Urothelium cell line (cell line): Measurements from ENCODE around the gene HSPG2.
A peak's percentile ranks its signal among the peaks of the same experiment; 100 is the strongest.
"Not testable (repeated sequence)": the region's sequence is repeated elsewhere in the genome, so short reads cannot be mapped to it uniquely, and the experiment has no call there.

Experiments
- DNase-seq: peaks from one replicate; pipeline ENCODE4 v3.0.0; 2011; ENCODE audit warnings: low spot score, mixed read lengths
- FAIRE-seq: peaks from 2 replicates; lab custom pipeline; 2011; peaks lifted over from hg19 to GRCh38; lab: Jason Lieb, UNC

HSPG2 gene

GRCh38 chr1:21830792-21831453, 106.2 kb downstream of the HSPG2 start:
- DNase-seq: no peak
- FAIRE-seq: no peak

GRCh38 chr1:21829294-21829693, 107.8 kb downstream of the HSPG2 start:
- DNase-seq: no peak
- peak; percentile 13 for FAIRE-seq

DNA sequence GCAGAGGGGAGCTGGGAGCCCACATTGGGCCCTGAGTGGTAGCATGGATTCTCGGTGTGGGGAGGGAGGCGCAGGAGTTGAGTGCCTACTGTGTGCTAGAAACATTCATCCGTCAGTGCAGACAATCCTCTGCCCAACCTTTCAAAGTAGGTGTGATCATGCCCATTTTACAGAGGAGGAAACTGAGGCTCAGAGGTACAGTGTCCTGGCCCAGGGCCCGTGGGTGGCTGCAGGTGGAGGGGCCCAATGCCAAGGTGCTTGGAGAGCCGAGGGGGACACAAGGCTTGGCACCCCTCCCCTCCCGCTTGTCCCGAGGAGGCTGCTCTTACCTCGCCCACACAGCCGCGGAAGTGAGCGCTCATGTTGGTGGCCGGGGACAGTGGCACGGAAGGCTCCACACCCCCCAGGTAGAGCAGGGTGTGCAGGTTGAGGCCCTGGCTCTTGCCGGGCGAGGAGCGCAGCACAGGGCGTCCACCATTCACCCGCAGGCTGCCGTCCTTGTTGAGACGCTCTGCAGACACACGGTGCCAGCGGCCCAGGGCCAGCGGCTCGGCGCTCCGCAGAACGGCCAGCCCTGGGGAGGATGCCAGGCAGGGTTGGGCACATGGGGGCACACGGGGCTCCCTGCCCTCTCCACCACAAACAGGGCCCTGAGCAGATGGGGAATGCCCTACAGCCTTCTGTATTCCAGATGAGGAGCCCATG, 108.5 kb downstream of the HSPG2 start:
- DNase-seq: no peak
- no peak for FAIRE-seq

DNA sequence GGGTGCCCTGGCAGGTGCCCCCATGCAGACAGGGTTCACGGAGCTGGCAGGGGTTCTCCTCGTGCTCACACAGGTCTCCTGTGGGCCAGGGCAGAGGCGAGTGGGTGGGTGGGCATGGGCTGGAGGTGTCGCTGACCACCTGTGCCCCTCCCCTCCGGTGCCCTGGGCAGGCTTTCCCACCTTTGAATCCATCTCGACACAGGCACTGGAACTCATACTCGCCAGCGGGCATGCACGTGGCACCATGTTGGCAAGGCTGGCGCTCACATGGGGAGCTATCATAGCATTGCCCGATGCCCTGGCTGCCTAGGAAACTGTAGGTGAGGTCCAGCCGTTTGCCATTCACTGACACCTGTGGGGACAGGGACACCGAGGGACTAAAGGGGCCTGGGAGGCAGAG, 109.0 kb downstream of the HSPG2 start:
- DNase-seq (no peak), FAIRE-seq (no peak)

DNA sequence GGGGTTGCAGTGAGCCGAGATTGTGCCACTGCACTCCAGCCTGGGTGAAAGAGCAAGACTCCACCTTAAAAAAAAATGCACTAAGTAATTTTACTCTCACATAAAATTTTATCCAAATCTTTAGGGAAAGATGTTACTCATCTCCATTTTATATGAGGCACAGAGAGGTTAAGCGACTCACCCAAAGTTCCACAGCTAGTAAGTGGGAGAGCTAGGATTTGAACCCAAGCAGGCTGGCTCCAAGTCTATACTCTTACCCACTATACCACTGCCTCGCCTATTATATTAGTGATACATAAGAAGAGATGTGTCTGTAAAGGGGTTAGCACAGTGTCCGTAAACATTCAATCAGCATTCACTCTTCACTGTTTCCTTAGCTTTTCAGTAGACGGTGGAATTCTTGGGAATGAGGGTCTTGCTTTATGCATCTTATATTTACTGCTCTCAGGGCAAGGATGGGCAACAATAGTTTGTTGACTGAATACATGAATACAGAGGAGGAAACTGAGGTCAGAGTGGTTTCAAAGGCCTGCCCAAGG, 109.9 kb downstream of the HSPG2 start:
- DNase-seq: no peak
- FAIRE-seq: no peak

DNA sequence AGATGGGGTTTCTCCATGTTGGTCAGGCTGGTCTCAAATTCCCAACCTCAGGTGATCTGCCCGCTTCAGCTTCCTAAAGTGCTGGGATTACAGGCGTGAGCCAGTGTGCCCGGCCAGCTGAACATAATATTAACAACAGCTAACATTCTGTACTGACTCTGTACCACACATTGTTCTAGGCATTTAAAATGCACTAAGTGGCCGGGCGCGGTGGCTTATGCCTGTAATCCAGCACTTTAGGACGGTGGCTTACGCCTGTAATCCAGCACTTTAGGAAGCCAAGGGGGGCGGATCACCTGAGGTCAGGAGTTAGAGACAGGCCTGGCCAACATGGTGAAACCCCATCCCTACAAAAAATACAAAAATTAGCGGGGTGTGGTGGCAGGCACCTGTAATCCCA, 110.4 kb downstream of the HSPG2 start:
- FAIRE-seq, DNase-seq: not testable (repeated sequence)

- FAIRE-seq (no peak), DNase-seq (no peak)
Measured at GRCh38 chr1:21825393-21825792, 111.7 kb downstream of the HSPG2 start.

DNA sequence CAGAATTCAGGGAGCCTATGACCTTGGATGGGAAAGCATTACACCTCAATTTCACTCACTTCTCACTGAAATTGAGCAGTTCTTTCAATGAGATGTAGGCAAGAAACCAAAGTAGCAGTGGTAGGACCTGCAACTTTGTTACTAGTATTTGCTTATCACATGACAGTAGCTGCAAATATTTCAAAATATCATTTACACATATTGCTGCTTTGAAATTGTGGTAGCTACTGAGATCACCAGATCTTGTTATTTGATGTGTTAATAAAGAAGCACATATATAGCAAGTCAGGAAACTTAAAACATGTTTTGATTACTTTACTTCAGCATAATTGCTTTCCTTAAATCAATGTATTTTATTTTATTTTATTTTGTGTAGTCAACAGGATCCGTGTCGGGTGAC, 112.2 kb downstream of the HSPG2 start:
- DNase-seq (no peak), FAIRE-seq (no peak)

GRCh38 chr1:21823980-21824702, 113.0 kb downstream of the HSPG2 start:
- DNase-seq (no peak), FAIRE-seq (no peak)

GRCh38 chr1:21823206-21823979, 113.7 kb downstream of the HSPG2 start:
- FAIRE-seq: no peak
- no peak for DNase-seq

DNA sequence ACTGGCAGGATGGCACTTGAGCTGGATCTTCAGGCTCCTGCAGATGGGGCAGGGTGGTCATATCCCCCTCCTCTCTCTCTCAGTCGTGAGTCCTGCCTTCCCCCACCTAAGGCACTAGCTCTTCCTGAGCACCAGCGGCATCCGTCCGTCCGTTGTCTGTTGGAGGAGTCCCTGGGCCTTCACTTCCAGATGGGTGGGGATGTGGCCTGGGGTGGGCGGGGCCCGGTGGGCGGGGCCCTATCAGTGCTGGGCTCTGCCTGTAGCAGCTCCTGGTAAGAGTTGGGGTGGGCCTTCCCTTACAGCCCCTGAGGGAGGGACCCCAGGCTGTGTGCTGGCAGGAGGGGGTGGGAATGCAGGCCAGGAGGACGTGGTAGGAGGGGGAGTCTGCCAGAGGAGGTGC, 114.8 kb downstream of the HSPG2 start:
- FAIRE-seq (no peak), DNase-seq (no peak)

- no peak for FAIRE-seq
- DNase-seq: no peak
Measured at GRCh38 chr1:21821385-21822019, 115.6 kb downstream of the HSPG2 start.

- no peak for FAIRE-seq
- DNase-seq: no peak
Measured at GRCh38 chr1:21820597-21821232, 116.4 kb downstream of the HSPG2 start.

DNA sequence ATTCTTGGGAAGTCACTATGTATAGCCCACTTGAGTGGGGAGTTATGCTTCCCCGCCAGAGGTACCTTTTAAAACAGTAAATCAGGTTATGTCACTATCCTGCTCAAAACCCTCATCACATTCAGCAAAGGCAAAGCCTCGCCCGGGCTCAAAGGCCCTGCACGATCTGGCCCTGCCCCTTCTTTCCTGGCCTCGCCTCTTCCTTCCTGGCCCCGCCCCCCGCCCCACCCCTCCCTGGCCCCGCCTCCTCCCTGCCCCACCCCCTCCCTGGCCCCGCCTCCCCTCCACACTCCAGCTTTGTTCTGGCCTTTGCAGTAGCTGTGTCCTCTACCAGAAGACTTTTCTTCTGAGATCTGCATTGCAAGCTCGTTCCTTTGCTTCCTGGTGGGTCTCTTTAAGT, 118.5 kb downstream of the HSPG2 start:
- DNase-seq (peak; percentile 70), FAIRE-seq (no peak)

DNA sequence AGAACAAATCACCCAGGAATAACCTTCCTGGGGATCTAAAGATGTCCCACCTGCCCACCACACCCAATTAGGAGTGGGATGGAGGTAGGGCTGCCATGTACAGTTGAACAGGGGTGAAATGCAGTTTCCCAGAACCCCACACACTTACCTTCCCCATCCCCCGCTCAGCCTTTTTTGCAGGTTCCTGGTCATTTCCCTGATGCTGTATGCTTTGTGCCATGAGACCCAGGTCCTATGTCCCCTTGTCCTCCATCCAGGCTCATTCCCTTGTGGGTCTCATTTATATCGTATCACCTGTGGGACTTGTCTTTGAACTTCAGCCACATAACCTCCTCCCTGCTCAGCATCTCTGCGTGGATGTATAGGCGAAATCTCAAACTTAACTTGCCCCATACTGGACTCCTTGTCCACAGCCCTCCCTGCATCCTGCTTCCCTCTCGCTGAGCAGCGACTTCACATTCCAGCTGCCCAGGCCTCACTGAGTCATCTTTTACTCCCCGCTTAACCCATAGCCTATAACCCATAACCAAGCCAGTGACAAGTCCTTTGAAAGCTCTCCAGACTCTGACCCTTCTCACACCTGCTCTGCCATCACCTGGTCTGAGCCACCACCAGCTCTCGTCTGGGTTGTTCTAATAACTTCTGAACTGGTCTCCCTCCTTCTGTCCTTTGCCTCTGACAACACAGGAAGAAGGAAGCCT, 120.4 kb downstream of the HSPG2 start:
- FAIRE-seq: no peak
- peak; percentile 50 for DNase-seq

DNA sequence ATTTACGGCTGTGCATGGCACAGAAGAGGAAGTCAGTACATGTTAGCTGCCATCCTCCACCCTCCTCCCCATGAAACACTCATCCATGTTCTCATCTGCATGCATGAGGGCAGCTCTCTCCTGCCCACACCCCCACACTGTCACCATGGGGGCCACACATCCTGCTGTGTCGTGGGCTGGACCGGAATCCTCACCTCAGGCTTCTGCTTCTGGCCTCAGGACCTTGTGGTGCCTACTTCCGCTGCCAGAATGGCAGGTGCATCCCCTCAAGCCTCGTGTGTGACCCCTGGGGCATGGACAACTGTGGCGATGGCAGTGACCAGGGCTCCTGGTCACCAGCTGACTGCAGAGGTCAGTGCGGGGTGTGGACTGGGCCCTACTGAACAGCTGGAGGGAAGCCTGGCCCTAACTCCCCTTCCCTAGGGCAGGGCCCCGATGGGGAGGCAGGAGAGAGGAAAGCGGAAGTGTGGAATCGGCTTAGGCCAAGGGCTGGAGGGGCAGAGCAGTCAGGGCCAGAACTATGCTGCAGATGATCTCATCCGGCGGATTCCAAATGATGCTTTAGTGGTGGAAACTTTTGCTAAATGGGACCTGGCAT, 121.3 kb downstream of the HSPG2 start:
- FAIRE-seq (no peak), DNase-seq (no peak)

DNA sequence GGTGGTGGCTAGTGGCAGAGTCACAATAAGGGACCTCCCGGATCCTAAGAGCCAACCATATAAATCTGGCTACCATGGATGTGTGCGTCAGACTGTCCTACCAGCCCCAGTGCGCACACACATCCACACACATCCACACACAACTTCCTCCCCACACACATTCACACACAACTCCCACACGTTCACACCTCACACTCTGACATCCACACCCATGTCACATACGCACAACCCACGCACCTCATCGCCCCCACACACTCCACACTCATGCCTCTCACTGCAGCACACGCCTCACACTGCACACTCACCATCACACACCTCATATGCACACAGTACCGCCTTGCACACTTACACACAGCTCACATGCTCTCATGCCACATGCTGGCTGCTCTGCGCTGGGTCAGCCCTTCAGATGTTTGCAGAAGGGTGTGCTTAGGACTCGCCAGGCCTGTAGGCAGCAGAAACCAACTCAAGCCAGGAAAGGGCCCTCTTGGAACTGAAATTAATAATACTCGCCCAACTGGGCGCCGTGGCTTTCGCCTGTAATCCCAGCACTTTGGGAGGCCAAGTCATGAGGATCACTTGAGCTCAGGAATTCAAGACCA, 122.0 kb downstream of the HSPG2 start:
- DNase-seq (no peak), FAIRE-seq (peak; percentile 94)

GRCh38 chr1:21814241-21814918, 122.7 kb downstream of the HSPG2 start:
- no peak for DNase-seq
- no peak for FAIRE-seq
